Frontal cortex (tissue), 4 donors: ENCODE measurements around the gene ZNHIT3. TPM values are rescaled to one million over a fixed set of nuclear protein-coding genes. Genes with fewer than 3 reads are reported as not detected.
"Not testable (repeated sequence)": the region's sequence is repeated elsewhere in the genome, so short reads cannot be mapped to it uniquely, and the experiment has no call there.

Experiments used
- DNase-seq, 2 donors: peaks; one replicate each; pipeline ENCODE4 v3.0.0; 2012; ENCODE audit warnings: low spot score in 2 of 2
- FAIRE-seq: peaks from 2 replicates; lab custom pipeline; 2012; peaks lifted over from hg19 to GRCh38; lab: Jason Lieb, UNC
- total RNA-seq: library from RNA; depleted of rRNA; stranded (reverse); fragments of >200 nt; gene quantifications from one replicate; pipeline ENCODE4 v1.2.3, GENCODE V29; 2014
- donor health status: control.
- donor health status: control.
- donor health status: control.

ZNHIT3 gene
- 57.1 TPM for total RNA-seq

- FAIRE-seq: no peak
- peak; percentile 94 for DNase-seq
Measured at GRCh38 chr17:36486204-36487194, at the start of gene ZNHIT3. TSS of gene ZNHIT3 (plus strand) at chr17:36486681. CDS start at chr17:36486700, 19 bp downstream.

DNA sequence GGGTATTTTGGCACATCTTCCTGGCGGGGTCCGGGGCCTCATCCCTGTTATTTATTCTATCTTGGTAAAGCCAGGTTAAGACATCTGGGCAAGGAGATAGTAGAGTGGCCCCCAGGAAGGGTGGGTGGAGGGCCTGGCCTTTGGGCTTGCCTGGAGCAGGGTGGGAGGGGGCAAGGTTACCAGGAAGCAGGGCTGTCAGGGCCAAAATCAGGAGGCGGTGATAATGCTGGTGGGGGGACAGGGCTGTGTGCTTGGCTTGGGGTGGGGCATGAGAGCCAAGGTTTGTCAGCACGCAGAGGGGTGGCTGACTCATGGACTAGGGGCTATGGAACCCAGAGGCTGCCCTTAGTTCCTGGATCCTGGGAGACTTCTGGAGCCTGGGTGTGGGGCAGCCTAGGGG lies 44.7 kb upstream of the ZNHIT3 start:
- not testable (repeated sequence) for DNase-seq, FAIRE-seq

DNA sequence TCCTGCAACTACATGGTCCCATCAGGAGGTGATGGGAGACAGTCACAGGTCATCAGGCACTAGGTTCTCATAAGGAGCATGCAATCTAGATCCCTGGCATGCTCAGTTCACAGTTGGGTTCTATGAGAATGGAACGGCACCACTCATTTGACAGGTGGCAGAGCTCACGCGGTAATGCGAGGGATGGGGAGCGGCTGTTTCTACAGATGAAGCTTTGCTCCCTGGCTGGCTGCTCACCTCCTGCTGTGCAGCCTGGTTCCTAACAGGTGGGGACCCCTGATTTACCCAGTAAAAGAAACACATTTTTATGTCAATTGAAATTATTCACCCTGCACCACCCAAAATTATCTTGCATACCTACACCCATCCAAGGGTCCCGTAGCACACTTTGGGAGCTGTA lies 42.7 kb upstream of the ZNHIT3 start:
- FAIRE-seq (no peak), DNase-seq (no peak)

DNA sequence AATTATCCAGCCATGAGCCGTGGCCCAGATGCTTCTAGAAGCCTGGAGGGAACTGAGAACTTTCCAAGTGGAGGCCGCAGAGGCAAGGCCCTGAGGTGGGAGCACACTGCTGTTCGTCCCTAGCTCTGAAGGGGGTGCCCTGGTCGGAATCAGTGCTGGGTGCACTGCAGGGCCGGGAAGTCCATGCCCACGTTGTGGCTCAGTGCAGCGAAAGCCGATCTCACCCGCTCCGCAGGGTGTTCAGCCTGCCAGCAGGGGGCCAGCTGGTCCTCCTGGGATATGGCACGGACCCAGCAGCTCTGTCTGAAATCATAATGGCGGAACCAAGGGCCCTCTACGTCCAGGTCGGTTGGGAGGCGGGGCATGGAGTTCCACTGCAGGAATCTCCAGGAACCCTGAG lies 36.5 kb upstream of the ZNHIT3 start:
- not testable (repeated sequence) for FAIRE-seq, DNase-seq

DNA sequence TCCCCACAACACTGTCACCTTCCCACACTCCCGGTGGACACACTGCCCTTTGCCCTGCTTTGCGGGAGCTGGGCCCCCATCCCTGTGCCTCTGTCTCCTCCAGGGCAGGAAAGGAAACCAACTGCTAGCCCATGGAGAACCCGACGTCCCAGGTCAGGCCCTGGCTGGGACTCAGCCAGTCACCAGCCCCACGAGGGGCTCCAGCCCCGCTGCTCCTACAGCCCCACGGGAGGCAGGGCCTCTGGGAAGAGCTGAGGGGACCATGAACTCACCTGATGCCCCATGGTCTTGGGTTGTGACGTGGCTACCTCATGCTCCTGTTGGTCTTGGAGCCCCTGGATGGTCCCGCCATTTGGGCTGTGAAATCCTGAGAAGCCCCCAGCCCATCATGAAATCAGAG lies 33.6 kb upstream of the ZNHIT3 start:
- FAIRE-seq, DNase-seq: not testable (repeated sequence)

DNA sequence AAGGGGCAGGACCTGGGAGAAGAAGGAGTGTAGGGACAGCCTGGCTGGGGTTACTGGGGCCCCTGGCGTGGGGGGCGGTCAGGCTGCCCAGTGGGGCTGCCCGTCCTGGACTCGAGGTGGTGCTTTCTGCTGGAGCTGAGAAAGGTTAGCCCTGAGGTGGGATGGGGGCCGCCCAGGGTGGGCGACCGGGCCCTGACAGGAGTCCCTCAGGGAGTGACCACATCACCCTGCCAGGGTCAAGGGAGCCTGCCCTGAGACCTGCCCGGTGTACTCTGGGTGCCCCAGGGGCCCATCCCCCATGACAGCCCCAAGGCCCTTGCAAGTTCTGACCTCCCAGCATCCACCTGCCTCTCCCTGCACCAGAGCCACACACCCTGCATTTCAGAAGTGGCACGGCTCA lies 28.8 kb upstream of the ZNHIT3 start:
- not testable (repeated sequence) for FAIRE-seq, DNase-seq

DNA sequence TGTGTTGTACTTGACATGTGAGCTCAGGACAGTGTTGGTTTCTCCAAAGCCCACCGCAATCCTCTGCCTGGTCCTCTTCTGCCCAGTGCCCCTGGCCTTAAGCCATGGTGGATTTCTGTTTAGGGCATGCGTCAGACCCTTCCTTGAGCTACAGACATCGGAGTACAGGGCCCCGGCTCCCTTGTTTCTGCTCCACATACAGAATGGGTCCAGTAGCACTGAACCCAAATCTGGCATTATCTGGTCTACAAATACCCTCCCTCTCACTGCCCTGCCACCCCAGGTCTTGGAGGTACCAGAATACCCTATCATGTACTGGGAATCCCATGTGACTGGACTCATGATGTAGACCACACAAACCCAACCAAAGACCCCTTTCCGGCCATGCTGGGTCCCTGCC lies 27.4 kb upstream of the ZNHIT3 start:
- FAIRE-seq (no peak), DNase-seq (no peak)

- FAIRE-seq: no peak
- no peak for DNase-seq
Measured at GRCh38 chr17:36459601-36460000, 26.9 kb upstream of the ZNHIT3 start.

- DNase-seq (no peak), FAIRE-seq (no peak)
Measured at GRCh38 chr17:36460265-36460937, 26.1 kb upstream of the ZNHIT3 start.

- DNase-seq (no peak), FAIRE-seq (no peak)
Measured at GRCh38 chr17:36461330-36462110, 25.0 kb upstream of the ZNHIT3 start.

DNA sequence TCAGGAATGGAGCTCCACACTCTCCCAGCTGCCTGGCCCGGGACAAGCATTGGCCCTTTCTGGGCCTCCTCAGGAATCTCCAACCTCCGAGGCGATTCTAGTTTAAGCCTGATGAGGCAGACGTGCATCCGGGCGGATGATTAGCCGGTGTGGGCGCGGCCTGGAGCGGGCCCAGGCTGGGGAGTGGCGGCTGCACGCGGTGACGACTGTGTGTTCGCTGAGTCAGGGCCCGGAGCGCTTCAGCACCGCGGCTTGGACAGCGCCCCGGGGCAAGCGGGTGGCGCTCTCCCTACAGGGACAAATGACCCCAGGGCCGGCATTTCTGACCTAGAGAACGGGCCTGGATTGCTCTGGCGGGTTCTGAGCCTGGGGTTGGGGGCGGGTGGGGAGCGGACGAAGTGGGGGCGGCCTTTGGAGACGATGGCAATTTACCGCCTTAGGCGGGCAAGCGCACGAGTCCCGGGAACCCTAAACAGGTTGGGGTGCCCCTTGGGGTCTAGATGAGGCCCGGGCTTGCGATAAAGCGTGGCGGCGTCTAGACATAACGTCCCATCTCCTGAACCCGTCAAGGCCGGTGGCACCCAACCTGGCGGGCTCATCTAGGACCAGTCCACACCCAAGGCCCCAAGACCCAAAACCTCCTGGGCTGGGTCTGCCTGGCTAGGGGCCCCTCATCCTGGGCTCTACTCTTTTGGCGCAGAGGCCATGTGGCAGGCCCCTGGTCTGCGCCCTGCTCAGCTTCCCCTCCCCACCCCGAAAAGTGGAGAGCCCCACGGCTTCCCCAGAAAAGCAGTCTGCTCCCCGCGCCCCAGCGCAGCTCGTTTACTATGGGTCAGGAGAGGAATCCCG lies 22.3 kb upstream of the ZNHIT3 start:
- FAIRE-seq (no peak), DNase-seq (peak in 1 of 2 donors; percentile 77)

GRCh38 chr17:36464765-36465088 lies 21.8 kb upstream of the ZNHIT3 start:
- FAIRE-seq: no peak
- no peak for DNase-seq

DNA sequence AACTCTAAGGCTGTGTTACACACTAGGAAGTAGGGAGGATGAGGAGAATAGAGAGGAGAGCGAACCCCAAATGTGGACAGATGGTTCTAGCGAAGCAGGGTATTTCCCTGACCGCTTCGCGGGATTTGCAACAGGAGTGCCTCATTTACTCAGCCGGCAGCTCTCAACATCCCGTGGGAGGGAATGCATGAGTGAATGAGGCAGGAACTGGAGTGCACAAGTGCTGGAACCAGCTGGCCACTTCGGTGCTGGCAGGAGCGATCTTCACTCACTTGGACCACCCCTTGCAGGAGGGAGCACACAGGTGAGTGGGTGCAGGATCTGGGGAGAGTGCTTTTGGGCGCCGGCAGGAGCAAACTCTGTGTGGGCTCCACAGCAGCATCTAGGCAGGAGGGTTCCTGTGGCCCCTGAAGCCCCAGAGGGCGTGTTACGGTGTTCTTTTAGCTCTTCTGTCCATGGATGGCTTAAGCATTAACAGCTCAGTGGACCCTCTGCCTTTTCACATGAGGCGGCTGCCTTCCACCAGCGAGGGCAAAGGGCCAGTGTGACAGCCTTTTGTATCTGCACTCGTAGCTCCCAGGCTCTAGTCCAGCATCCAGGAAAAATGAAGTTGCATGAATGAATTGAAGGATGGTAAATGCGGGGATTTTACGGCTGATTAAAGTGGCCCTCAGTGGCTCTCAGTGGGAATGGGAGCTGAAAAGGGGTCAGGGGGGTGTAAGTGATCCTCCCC lies 17.4 kb upstream of the ZNHIT3 start:
- FAIRE-seq (no peak), DNase-seq (no peak)

DNA sequence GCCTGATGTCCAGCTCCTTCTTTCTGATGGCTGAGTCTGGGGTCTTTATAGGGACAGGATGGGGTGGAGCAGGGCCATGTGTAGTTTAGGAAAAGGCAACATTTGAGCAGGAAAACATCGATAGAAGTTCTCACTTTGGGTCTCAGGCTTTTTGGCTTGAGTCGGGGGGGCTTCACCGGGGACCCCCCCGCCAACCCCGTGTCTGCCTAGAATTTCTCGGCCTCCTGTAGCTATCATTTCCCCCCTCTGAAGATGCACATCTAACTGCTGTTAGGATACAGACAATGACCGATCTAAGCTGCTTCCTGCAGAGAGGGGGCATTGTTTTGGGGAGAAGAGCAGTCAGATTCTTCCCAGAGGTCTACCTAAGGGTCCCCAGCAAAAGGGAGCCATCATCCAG lies 16.7 kb upstream of the ZNHIT3 start:
- FAIRE-seq: no peak

GRCh38 chr17:36470499-36470898 lies 16.0 kb upstream of the ZNHIT3 start:
- no peak for FAIRE-seq
- DNase-seq: no peak

More for the DNA sequence above, 16.7 kb upstream of the ZNHIT3 start:
- no peak for DNase-seq

GRCh38 chr17:36474571-36474970 lies 11.9 kb upstream of the ZNHIT3 start:
- FAIRE-seq (no peak), DNase-seq (no peak)

- DNase-seq (no peak), FAIRE-seq (no peak)
Measured at GRCh38 chr17:36475346-36475970, 11.0 kb upstream of the ZNHIT3 start.

DNA sequence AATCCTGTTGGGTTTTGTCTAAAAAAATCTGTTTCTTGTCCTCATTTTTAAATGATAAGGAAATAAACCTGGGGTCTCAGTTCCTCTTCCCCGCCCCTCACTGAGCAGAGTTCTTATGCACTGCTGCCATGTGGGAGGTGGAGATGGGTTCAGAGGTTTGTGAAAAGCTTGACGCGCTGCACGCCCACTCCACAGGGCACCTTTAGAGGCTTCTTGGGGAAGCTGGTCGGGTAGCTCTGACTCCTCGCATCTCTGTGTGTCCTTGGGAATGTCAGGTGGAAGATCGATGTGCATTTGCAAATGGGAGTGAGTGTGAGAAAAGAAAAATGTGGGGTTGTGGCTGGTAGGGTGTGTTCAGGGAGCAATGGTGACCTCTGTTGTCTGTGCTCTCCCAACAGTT lies 4.7 kb upstream of the ZNHIT3 start:
- FAIRE-seq: no peak
- DNase-seq: no peak
